Activated gamma-delta T cell treated with anti-CD3 and anti-CD28 coated beads, Interleukin-2, amount 50 U/mL, for 16 hours (primary cell): ENCODE results near the gene MAP9.
"Not testable (repeated sequence)": the region's sequence is repeated elsewhere in the genome, so short reads cannot be mapped to it uniquely, and the experiment has no call there.

ENCODE experiments used
- DNase-seq: peaks from one replicate; pipeline ENCODE4 v3.0.0-alpha.2; 2020; ENCODE audit warnings: low read depth

MAP9 gene

GRCh38 chr4:155342142-155342541 lies 34.6 kb downstream of the MAP9 start:
- DNase-seq = no peak

GRCh38 chr4:155339999-155340398 lies 36.8 kb downstream of the MAP9 start:
- DNase-seq = no peak

GRCh38 chr4:155339588-155339987 lies 37.2 kb downstream of the MAP9 start:
- DNase-seq = no peak

- DNase-seq = no peak
Observed at GRCh38 chr4:155338196-155338595, 38.6 kb downstream of the MAP9 start.

GRCh38 chr4:155336242-155336641 lies 40.5 kb downstream of the MAP9 start:
- no peak for DNase-seq

- no peak for DNase-seq
Observed at GRCh38 chr4:155331478-155331877, 45.3 kb downstream of the MAP9 start.

DNA sequence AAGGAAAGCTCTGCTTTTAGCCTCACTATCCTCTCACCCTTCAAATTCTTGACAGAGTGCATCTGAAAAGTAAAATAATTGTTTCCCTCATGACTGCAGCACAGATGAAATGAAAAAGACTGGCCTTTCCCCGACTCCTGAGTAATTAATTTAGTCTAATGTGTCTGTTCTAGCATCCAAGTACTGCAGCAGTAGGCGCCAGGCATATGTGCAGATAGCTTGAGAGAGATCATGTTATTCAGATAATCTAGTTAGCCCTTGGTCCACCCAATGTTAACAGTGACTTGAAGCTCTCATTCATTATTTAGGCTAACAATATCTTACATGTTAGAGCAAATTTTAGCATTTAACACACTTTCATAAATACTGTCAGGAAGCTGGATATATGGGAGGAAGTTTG lies 54.0 kb downstream of the MAP9 start:
- DNase-seq = no peak

- no peak for DNase-seq
Observed at GRCh38 chr4:155321006-155321405, 55.8 kb downstream of the MAP9 start.

DNA sequence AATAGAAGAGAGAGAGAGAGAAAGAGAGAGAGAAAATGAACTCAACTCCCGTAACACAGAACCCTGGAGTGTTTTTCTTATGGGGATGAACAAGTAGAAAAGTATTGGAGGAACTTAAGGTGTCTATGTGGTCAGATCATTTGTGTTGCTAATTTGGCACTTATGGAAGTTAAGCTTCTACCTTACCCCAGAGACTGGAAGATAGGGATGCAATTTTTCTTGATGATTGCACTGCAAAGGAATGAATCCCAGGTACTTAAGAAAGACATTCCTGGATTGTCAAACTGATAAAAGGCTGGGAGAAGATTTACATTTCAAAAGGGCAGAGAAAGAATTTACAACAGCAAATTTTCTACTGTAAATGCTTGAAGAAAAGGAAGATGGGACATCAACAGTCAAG lies 57.2 kb downstream of the MAP9 start:
- no peak for DNase-seq

DNA sequence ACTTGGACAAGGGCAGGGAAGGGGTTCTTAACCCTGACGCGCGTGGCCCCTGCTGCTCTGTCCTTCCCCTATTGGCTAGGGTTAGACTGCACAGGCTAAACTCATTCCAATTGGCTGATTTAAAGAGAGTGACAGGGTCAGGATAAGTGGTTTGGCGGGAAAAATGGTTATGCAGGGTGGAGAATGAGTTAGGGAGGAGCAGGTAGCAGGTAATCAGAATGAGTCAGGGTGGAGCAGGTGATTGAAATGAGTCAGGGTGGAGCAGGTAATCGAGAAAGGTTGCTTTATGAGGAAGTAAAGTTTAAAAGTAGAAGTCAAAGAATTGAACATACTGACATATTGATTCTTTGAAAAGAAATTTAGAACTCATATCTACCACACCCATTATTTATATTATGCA lies 64.7 kb downstream of the MAP9 start:
- DNase-seq = not testable (repeated sequence)

DNA sequence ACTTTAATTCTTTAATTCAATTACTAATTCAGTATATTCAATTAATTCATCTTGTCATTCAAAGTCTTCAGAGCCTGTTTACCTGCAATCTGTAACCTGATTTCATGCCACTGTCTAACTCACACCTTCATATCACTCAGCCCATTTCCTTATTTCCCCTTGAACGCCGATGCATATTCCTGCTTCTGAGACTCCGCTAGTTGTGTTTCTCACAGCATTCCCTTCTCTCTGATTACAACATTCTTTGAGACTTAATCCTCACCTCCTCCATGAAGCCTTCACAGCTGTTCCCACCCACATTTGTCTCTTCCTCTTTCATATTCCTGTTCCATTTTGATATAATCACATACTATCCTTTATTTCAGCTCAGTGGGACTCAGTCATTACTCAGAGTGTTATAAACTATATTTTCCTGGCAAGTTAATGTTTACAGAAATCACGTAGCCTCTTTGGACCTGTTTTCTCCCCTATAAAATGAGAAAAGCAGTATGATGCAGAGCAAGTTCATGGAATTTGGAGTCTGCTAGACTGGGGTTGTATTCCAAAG lies 69.0 kb downstream of the MAP9 start:
- DNase-seq = no peak

DNA sequence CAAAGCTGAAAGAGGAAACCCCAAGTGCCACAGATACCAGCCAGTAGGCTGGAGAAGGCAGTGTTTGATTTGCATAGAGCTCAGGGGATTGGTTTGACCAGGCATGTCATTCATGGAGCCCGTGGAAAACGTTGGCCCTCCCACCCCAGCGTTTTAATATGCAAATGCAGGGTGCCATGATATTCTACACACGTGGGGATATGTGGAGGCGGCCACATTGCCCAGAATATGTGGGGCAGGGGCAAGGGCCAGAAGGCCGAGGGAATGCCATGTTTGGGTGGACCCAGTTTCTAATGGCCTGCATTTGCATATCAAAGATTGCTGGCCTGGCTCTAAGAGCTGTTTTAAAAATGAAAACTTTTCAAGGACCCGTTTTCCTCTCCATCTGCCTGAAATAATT lies 71.1 kb downstream of the MAP9 start:
- DNase-seq = no peak

DNA sequence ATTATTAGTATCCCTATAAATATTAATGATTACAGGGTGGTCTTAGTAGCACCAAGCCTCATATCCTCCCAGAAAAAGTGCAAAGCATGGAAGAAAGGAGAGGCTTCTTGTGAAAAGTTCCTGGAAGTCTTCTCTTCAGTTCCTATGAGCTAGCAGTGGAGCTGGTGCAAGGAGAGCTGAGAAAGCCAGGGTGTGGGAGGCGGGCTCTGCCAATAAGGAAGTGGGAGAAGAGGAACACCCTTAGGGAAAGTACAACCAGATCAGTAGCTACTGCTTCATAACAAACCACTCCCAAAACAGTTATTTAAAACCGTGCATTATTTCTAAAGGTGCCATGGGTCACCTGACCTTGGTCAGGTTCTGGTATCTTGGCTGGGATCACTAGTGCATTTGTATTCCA lies 72.4 kb downstream of the MAP9 start:
- no peak for DNase-seq

DNA sequence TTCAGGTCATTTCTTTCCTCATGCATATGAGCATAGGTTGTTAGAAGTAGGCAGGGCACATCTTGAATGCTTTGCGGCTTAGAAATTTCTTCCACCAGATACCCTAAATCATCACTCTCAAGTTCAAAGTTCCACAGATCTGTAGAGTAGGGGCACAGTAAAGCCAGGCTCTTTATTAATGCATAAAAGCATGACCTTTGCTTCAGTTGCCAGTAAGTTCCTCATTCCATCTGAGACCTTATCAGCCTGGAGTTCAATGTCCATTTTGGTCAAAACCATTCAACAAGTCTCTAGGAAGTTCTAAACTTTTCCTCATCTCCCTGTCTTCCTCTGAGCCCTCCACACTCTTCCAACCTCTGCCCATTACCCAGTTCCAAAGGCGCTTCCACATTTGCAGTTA lies 77.7 kb downstream of the MAP9 start:
- DNase-seq = no peak
